Neural cell (in vitro differentiated cells): ENCODE results near the gene DNAJC21. TPM values are rescaled to one million over a fixed set of nuclear protein-coding genes. Genes with fewer than 3 reads are reported as not detected.

Experiments used
- H2AFZ ChIP-seq: fragments of 200-600, 300-800 bp; sonication (generic), shearing (Covaris generic); 2 replicates; pipeline ENCODE4 v1.6.0; 2014; ENCODE audit warnings: low read depth, mild to moderate bottlenecking, antibody characterized with exemption, low read length, moderate library complexity
- H3F3A ChIP-seq: fragments of 200-600 bp; shearing (Covaris generic); 2 replicates; pipeline ENCODE4 v1.6.1; 2016; ENCODE audit warnings: mild to moderate bottlenecking, moderate library complexity, mixed read lengths, antibody characterized with exemption, low read length; ENCODE audit not compliant: insufficient read depth, poor library complexity, severe bottlenecking
- H3K27ac ChIP-seq: fragments of 200-600, 300-800 bp; sonication (generic), shearing (Covaris generic); 2 replicates; pipeline ENCODE4 v1.5.1; 2014; ENCODE audit warnings: mild to moderate bottlenecking, low read length, moderate library complexity
- H3K27me3 ChIP-seq: fragments of 300-800, 200-600 bp; sonication (generic), shearing (Covaris generic); 2 replicates; pipeline ENCODE4 v1.6.0; 2014; ENCODE audit warnings: mild to moderate bottlenecking, low read depth, low read length, moderate library complexity; ENCODE audit not compliant: insufficient read depth
- H3K36me3 ChIP-seq: fragments of 300-800, 200-600 bp; sonication (generic), shearing (Covaris generic); 2 replicates; pipeline ENCODE4 v1.5.1; 2014; ENCODE audit warnings: mild to moderate bottlenecking, antibody characterized with exemption, low read length, moderate library complexity; ENCODE audit not compliant: insufficient read depth
- H3K4me2 ChIP-seq: fragments of 300-800, 200-600 bp; sonication (generic), shearing (Covaris generic); 2 replicates; pipeline ENCODE4 v1.6.0; 2014; ENCODE audit warnings: mild to moderate bottlenecking, low read length
- H3K4me3 ChIP-seq: fragments of 300-800, 200-600 bp; sonication (generic), shearing (Covaris generic); 2 replicates; pipeline ENCODE4 v1.5.1; 2014; ENCODE audit warnings: mild to moderate bottlenecking, low read length, moderate library complexity
- H3K79me2 ChIP-seq: fragments of 200-600 bp; shearing (Covaris generic); replicated peaks from 2 replicates; pipeline ENCODE4 v1.6.0; 2014; ENCODE audit warnings: mild to moderate bottlenecking, low read length, moderate library complexity; ENCODE audit not compliant: insufficient read depth
- H3K9ac ChIP-seq: fragments of 300-800, 200-600 bp; sonication (generic), shearing (Covaris generic); 2 replicates; pipeline ENCODE4 v1.6.1; 2016; ENCODE audit warnings: mild to moderate bottlenecking, low read length, mixed read lengths
- H3K9me2 ChIP-seq: fragments of 200-600 bp; shearing (Covaris generic); 2 replicates; pipeline ENCODE4 v1.6.1; 2016; ENCODE audit warnings: mild to moderate bottlenecking, low read length, mixed read lengths; ENCODE audit not compliant: insufficient read depth
- H3K9me3 ChIP-seq: fragments of 200-600, 300-800 bp; sonication (generic), shearing (Covaris generic); 2 replicates; pipeline ENCODE4 v1.6.1; 2016; ENCODE audit warnings: mild to moderate bottlenecking, mixed run types, low read length, moderate library complexity, mixed read lengths
- H4K20me1 ChIP-seq: fragments of 200-600 bp; shearing (Covaris generic); 2 replicates; pipeline ENCODE4 v1.6.1; 2016; ENCODE audit warnings: mild to moderate bottlenecking, mixed run types; ENCODE audit not compliant: insufficient read depth
- CTCF ChIP-seq: fragments of 450-650 bp; IDR thresholded peaks from 2 replicates; pipeline ENCODE4 v1.5.1; 2014; ENCODE audit warnings: antibody characterized with exemption, mild to moderate bottlenecking, moderate library complexity; ENCODE audit not compliant: poor library complexity, severe bottlenecking
- EZH2 ChIP-seq: fragments of 200-600, 300-800 bp; shearing (Covaris generic), sonication (generic); IDR thresholded peaks from 2 replicates; pipeline ENCODE4 v1.6.1; 2014; ENCODE audit warnings: antibody characterized with exemption, low read length, borderline replicate concordance, mild to moderate bottlenecking; ENCODE audit not compliant: insufficient read depth, poor library complexity, severe bottlenecking
- POLR2AphosphoS5 ChIP-seq: IDR thresholded peaks from 2 replicates; pipeline ENCODE4 v1.6.1; 2012
- SMC3 ChIP-seq: fragments of 450-650 bp; conservative IDR thresholded peaks from 2 replicates; pipeline ENCODE4 v1.6.1; 2014; ENCODE audit warnings: antibody characterized with exemption, mild to moderate bottlenecking, moderate library complexity; ENCODE audit not compliant: poor library complexity
- TAF1 ChIP-seq: IDR thresholded peaks from 2 replicates; pipeline ENCODE4 v1.6.1; 2012; ENCODE audit warnings: low read depth
- polyA plus RNA-seq: library from polyadenylated mRNA; depleted of rRNA; stranded (reverse); fragments of >200 nt; gene quantifications from 2 replicates; pipeline ENCODE4 v1.2.3, GENCODE V29; 2014
- TF ChIP-seq, protein P1 (sequence below): IDR thresholded peaks from 2 replicates; pipeline ENCODE4 v1.6.1; 2012; ENCODE audit warnings: borderline replicate concordance

DNAJC21 gene
- polyA plus RNA-seq, 1 donor from 2014 or later: 14.9 TPM

GRCh38 chr5:34894716-34895115 lies 34.6 kb upstream of the DNAJC21 start:
- no peaks in the 10 kb centered on the region for H3K36me3 ChIP-seq
- H2AFZ ChIP-seq: no peak overlapping the region
- H3K27ac ChIP-seq: no peak overlapping the region
- no peaks in the 10 kb centered on the region for H3F3A ChIP-seq
- H3K9me3 ChIP-seq: no peaks in the 10 kb centered on the region
- H3K9me2 ChIP-seq: no peaks in the 10 kb centered on the region
- no peaks in the 10 kb centered on the region for H3K27me3 ChIP-seq
- H4K20me1 ChIP-seq: no peaks in the 10 kb centered on the region
- H3K79me2 ChIP-seq: no peaks in the 10 kb centered on the region
- H3K4me2 ChIP-seq: no peak overlapping the region
- no peak overlapping the region for H3K9ac ChIP-seq
- TF ChIP-seq, protein P1, sequence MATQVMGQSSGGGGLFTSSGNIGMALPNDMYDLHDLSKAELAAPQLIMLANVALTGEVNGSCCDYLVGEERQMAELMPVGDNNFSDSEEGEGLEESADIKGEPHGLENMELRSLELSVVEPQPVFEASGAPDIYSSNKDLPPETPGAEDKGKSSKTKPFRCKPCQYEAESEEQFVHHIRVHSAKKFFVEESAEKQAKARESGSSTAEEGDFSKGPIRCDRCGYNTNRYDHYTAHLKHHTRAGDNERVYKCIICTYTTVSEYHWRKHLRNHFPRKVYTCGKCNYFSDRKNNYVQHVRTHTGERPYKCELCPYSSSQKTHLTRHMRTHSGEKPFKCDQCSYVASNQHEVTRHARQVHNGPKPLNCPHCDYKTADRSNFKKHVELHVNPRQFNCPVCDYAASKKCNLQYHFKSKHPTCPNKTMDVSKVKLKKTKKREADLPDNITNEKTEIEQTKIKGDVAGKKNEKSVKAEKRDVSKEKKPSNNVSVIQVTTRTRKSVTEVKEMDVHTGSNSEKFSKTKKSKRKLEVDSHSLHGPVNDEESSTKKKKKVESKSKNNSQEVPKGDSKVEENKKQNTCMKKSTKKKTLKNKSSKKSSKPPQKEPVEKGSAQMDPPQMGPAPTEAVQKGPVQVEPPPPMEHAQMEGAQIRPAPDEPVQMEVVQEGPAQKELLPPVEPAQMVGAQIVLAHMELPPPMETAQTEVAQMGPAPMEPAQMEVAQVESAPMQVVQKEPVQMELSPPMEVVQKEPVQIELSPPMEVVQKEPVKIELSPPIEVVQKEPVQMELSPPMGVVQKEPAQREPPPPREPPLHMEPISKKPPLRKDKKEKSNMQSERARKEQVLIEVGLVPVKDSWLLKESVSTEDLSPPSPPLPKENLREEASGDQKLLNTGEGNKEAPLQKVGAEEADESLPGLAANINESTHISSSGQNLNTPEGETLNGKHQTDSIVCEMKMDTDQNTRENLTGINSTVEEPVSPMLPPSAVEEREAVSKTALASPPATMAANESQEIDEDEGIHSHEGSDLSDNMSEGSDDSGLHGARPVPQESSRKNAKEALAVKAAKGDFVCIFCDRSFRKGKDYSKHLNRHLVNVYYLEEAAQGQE: no peak
- TF ChIP-seq POLR2AphosphoS5: no peak
- no peak overlapping the region for H3K4me3 ChIP-seq

- Histone ChIP-seq H3K4me2 (no peak overlapping the region), H3K9me2 (no peaks in the 10 kb centered on the region), H3K4me3 (no peak overlapping the region), H3K27ac (no peak overlapping the region), H3F3A (no peaks in the 10 kb centered on the region), H3K79me2 (no peaks in the 10 kb centered on the region), H4K20me1 (no peaks in the 10 kb centered on the region), H3K36me3 (no peaks in the 10 kb centered on the region), H3K9me3 (no peaks in the 10 kb centered on the region), H3K9ac (no peak overlapping the region), H3K27me3 (no peaks in the 10 kb centered on the region), H2AFZ (no peak overlapping the region)
- TF ChIP-seq, protein P1: no peak
- TF ChIP-seq EZH2 (no peak), CTCF (no peak), SMC3 (no peak), POLR2AphosphoS5 (no peak), TAF1 (no peak)
These were observed 33.5 kb upstream of the DNAJC21 start for GRCh38 chr5:34895641-34896419.
